T-helper 1 cell treated with Interleukin-12 subunit alpha and Interleukin-12 subunit beta and Interleukin-4 antibody, amounts not matched to agents 30 μg/mL and 1 μg/mL, for 36 hours (primary cell): Measurements from ENCODE around the gene TSC2.

Experiments
- H3K27ac Mint-ChIP-seq: one replicate; pipeline ENCODE4 v1.8.0; 2021; ENCODE audit warnings: mild to moderate bottlenecking, mixed read lengths
- H3K27me3 Mint-ChIP-seq: one replicate; pipeline ENCODE4 v1.8.0; 2021; ENCODE audit warnings: low read depth, mixed read lengths
- H3K36me3 Mint-ChIP-seq: one replicate; pipeline ENCODE4 v1.8.0; 2021; ENCODE audit warnings: low read depth, mixed read lengths
- H3K4me1 Mint-ChIP-seq: one replicate; pipeline ENCODE4 v1.8.0; 2021; ENCODE audit warnings: low read depth, mixed read lengths
- H3K4me3 Mint-ChIP-seq: one replicate; pipeline ENCODE4 v1.8.0; 2021; ENCODE audit warnings: mild to moderate bottlenecking, moderate library complexity, mixed read lengths
- H3K9me3 Mint-ChIP-seq: one replicate; pipeline ENCODE4 v1.8.0; 2021; ENCODE audit warnings: mixed read lengths

Gene TSC2

DNA sequence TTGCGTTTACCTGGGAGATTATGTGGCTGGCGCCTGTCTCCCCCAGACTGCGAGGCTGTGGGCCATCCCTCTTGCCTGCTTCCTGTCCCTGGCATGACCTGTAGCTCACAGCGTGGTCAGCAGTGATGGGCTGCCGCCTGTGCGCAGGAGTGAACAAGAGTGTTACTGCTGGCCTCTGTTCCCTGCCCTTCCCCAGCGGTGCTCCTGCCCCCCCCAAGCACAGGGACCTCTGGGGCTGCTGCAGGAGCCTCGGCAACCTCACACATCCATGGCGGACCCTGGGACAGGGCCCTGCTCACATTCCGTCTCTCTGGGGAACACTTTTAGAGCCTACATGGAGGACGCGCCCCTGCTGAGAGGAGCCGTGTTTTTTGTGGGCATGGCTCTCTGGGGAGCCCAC is 10.6 kb downstream of the TSC2 start:
- H3K36me3 Mint-ChIP-seq = peaks cover 4% of the 10 kb centered on the region
- H3K27ac Mint-ChIP-seq = no peak overlapping the region
- no peaks in the 10 kb centered on the region for H3K27me3 Mint-ChIP-seq
- no peaks in the 10 kb centered on the region for H3K4me1 Mint-ChIP-seq
- no peaks in the 10 kb centered on the region for H3K9me3 Mint-ChIP-seq
- H3K4me3 Mint-ChIP-seq = no peak overlapping the region

DNA sequence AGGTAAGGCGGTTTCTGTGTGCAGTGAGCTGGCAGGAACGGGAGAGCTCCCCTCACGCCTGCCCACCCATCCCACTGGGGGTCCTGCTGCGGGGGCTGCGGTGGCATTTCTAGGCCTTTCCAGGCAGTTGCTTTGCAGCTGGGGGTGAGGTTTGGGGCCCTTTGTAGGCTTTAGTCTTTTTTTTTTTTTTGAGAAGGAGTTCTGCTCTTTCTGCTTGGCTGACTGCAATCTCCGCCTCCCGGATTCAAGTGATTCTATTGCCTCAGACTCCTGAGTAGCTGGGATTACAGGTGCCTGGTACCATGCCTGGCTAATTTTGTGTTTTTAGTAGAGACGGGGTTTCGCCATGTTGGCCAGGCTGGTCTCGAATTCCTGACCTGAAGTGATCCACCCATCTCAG is 11.1 kb downstream of the TSC2 start:
- no peak overlapping the region for H3K27ac Mint-ChIP-seq
- H3K4me1 Mint-ChIP-seq = no peaks in the 10 kb centered on the region
- no peaks in the 10 kb centered on the region for H3K9me3 Mint-ChIP-seq
- H3K36me3 Mint-ChIP-seq = peaks cover 6% of the 10 kb centered on the region
- H3K27me3 Mint-ChIP-seq = no peaks in the 10 kb centered on the region
- H3K4me3 Mint-ChIP-seq = no peak overlapping the region

DNA sequence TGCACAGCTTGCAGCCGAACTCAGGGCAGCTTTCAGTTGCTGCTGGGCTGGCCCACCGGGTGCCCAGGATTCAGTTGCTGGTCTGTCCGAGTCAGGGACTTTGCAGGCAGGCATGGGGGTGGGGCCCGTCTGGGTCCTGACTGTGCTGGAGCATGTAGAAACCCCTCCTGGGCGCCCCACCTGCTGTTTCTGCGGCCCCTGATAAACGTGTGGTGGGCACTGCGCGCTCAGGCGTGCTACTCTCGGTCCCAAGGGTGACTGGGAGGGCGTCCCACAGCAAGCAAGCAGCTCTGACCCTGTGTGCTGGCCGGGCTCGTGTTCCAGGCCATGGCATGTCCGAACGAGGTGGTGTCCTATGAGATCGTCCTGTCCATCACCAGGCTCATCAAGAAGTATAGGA is 12.6 kb downstream of the TSC2 start:
- Mint-ChIP-seq H3K27me3 (no peaks in the 10 kb centered on the region), H3K27ac (no peak overlapping the region), H3K4me1 (no peaks in the 10 kb centered on the region), H3K4me3 (no peak overlapping the region), H3K36me3 (peaks cover 6% of the 10 kb centered on the region), H3K9me3 (no peaks in the 10 kb centered on the region)

DNA sequence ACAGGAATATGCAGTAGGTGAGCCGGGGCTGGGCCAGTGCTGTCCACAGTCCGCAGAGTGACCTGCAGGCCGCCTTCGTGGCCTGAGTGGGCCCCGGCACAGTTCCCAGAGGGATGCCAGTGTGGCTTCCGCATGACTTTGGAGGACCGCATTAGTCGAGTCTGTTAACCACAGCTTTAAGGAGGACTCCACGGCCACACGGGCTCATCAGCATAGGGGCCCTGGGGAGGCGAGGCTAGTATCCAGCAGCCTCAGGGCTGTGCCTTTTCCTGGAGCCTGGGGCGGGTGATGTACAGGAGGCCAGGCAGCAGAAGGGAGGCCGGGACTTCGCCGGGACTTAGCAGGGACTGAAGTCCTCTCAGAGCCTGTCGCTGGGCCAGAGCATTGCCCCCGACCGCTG is 13.2 kb downstream of the TSC2 start:
- Mint-ChIP-seq H3K27ac (no peak overlapping the region), H3K27me3 (no peaks in the 10 kb centered on the region), H3K36me3 (peaks cover 10% of the 10 kb centered on the region), H3K4me3 (no peak overlapping the region), H3K9me3 (no peaks in the 10 kb centered on the region), H3K4me1 (no peaks in the 10 kb centered on the region)

DNA sequence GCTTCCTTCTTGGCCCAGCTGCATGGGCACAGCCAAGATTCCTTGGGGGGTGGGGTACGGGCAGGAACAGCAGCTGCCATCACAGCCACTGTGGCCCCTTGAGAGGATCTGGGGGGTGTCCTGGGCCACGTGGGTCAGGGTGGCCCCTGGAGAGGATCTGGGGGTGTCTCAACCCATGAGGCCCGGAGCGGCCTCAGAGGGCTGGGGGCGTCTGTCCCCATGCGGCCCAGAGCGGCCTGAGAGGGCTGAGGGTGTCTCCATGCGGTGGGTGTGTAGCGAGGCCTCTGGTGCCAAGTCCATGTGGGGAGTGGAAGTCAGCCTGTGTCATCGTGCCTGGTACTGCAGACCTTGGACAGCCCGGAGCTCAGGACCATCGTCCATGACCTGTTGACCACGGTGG is 13.7 kb downstream of the TSC2 start:
- Mint-ChIP-seq H3K4me1 (no peaks in the 10 kb centered on the region), H3K4me3 (no peak overlapping the region), H3K9me3 (no peaks in the 10 kb centered on the region), H3K27me3 (no peaks in the 10 kb centered on the region), H3K36me3 (peaks cover 13% of the 10 kb centered on the region), H3K27ac (no peak overlapping the region)

DNA sequence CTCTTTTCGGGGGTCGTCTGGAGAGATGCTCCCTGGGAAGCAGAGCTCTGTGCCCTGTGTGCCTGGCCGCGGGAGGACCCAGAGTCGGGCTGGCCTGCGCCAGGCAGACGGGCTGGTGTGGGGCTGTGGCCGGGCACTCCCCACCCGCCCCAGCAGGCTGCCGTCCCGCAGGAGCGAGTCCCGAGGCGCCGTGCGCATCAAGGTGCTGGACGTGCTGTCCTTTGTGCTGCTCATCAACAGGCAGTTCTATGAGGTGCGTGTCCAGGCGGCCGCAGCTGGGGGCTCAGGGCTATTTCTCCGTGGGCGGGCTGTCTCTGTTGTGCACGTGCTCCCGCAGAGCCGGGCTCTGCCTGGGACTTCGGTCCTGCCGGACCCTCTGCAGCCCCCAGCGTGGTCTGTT is 15.0 kb downstream of the TSC2 start:
- Mint-ChIP-seq H3K27me3 (no peaks in the 10 kb centered on the region), H3K27ac (no peak overlapping the region), H3K4me1 (no peaks in the 10 kb centered on the region), H3K36me3 (peaks cover 15% of the 10 kb centered on the region), H3K4me3 (no peak overlapping the region), H3K9me3 (no peaks in the 10 kb centered on the region)

DNA sequence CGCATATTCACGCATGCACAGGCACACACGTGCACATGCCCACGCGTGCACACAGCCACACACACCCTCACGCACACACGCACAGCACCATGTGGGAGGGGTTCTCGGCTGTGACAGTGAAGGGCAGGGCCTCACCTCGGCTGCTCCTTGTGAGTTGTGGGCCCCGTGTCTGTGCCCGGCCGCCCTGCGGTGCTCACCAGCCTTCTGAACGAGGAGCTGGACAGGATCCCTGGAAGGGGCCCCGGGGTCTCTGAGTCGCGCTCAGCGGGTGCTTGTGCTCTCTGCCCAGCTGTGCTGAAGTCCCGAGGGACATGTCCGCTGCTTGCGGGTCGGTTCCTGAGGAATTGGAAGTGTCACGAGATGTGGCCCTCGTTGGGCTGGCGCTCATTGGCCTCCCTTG is 16.1 kb downstream of the TSC2 start:
- H3K27ac Mint-ChIP-seq = no peak overlapping the region
- H3K27me3 Mint-ChIP-seq = no peaks in the 10 kb centered on the region
- H3K36me3 Mint-ChIP-seq = peaks cover 16% of the 10 kb centered on the region
- no peaks in the 10 kb centered on the region for H3K4me1 Mint-ChIP-seq
- no peak overlapping the region for H3K4me3 Mint-ChIP-seq
- H3K9me3 Mint-ChIP-seq = no peaks in the 10 kb centered on the region

DNA sequence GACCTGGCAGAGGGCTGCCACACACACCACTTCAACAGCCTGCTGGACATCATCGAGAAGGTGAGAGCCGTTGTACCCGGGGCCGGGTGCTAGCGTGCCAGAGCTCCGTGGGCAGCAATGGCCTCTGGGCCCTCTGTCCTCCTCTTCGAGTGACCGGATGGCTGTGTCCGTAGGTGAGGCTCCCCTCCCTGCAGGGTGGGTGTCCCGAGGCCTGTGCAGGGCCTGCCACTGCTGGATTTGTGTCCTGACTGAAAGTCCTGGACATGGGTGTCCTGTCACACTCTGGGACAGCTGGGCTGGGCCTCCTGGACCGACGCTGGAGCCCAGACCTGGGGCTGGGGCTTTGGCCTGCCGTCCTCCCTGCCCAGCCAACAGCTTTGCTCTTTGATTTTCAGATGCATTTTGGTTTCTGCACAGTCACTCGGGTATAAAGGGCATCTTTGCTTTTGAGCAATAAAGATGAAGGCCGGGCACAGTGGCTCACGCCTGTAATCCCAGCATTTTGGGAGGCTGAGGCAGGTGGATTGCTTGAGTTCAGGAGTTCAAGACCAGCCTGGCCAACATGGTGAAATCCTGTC is 16.7 kb downstream of the TSC2 start:
- Mint-ChIP-seq H3K27ac (no peak overlapping the region), H3K4me3 (no peak overlapping the region), H3K36me3 (peaks cover 16% of the 10 kb centered on the region), H3K27me3 (no peaks in the 10 kb centered on the region), H3K9me3 (no peaks in the 10 kb centered on the region), H3K4me1 (no peaks in the 10 kb centered on the region)

DNA sequence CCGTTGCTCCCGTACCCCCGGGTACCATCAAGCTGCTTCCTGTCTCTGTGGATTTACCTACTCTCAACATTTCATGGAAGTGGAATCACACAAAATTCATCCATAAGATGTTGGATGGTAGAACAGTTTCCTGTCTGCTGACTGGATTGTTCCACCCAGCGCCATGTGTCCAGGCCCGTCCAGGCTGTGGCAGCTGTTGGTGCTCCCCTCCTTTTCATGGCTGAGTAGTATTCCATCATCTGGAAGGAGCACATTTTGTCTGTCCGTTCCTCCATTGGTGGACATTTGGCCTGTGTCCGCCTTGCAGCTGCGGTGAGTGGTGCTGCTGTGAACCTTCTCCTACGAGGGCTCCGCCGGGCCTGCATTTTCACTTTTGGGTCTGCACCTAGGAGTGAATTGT is 18.4 kb downstream of the TSC2 start:
- Mint-ChIP-seq H3K9me3 (no peaks in the 10 kb centered on the region), H3K27ac (no peak overlapping the region), H3K36me3 (peaks cover 16% of the 10 kb centered on the region), H3K4me3 (no peak overlapping the region), H3K27me3 (no peaks in the 10 kb centered on the region), H3K4me1 (no peaks in the 10 kb centered on the region)

DNA sequence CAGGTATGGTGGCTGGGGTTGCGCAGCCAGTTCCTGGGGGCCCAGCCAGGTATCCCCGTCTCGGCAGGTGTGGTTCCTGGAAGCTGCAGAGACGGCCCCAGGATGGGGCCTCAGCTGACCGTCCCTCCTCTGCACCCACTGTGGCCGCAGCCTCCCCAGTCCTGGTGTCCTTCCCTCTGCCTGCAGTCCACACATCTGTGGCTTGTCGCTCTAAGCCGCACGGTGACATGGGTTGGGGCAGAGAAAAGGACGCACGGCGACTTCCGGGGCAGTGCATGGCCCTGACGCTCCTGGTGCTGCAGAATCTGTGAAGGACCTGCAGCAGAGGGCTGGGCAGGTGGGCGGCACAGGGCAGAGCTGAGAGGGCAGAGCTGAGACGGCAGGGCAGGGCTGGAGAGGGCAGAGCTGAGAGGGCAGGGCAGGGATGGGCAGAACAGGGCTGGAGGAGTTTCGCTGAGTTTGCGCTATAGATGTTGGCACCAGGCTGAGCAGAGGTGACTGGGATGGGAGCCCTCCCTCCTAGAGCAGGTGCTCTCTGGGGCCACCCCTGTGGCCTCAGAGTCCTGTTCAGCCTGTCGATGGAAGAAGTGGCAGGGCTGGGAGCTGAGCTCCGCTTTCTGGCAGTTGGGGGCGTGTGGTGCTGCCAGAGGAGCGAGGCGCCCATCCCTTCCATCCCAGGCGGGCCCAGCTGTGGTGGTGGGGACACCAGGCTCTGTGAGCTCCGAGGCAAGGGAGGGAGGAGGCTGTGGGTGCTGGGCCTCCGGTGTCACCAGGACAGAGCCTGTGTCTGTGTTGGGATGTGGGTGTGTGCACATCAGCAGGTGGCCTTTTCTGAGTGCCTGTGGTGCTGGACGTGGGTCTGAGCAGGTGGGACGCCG is 23.0 kb downstream of the TSC2 start:
- no peak overlapping the region for H3K27ac Mint-ChIP-seq

DNA sequence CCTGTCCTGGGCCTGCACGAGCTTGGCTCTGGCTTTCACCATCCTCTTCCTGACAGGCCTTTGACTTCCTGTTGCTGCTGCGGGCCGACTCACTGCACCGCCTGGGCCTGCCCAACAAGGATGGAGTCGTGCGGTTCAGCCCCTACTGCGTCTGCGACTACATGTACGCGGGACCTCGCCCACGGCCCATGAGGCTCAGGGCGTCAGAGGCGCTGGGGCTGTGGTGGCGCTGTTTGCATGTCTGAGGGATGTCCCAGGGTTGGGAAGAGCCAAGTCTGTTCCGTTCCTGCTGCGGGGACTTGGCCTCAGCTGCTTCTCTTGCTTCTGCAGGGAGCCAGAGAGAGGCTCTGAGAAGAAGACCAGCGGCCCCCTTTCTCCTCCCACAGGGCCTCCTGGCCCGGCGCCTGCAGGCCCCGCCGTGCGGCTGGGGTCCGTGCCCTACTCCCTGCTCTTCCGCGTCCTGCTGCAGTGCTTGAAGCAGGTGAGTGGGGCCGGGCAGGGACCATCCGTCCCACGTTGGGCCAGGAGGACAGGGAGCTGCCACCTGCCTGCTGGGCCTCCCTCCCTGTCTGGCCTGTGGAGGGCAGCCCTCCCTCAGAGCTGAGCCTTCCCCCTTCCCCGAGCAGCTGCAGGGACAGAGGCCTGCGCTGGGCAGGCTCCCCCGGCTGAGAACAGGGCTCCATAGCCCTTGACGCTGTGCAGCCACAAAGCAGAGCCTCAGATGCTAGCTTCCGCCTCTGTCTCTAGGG is 23.8 kb downstream of the TSC2 start:
- H3K27ac Mint-ChIP-seq = no peak overlapping the region
- H3K27me3 Mint-ChIP-seq = no peaks in the 10 kb centered on the region
- H3K4me1 Mint-ChIP-seq = no peaks in the 10 kb centered on the region
- H3K4me3 Mint-ChIP-seq = no peak overlapping the region
- no peaks in the 10 kb centered on the region for H3K9me3 Mint-ChIP-seq
- peaks cover 6% of the 10 kb centered on the region for H3K36me3 Mint-ChIP-seq

More for the DNA sequence above, 23.0 kb downstream of the TSC2 start:
- Mint-ChIP-seq H3K4me3 (no peak overlapping the region), H3K9me3 (no peaks in the 10 kb centered on the region), H3K36me3 (peaks cover 11% of the 10 kb centered on the region), H3K27me3 (no peaks in the 10 kb centered on the region), H3K4me1 (no peaks in the 10 kb centered on the region)

DNA sequence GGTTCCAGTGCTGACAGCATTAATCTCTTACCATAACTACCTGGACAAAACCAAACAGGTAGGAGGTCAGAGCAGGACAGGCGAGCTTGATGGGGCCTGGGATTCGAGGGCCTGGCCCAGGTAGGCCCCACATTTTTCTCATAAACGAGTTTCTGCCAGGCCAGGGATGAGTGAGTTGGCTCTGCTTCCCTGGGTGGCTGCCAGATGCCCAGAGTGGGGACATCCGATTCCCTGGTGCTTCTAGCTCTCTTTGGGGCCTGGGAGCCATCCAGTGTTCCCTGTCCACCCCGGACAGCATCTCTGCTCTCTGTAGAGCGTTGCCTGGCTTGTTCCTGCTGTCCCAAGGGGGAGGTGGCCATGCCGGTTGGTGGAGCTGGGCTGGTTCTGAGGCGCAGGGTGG is 25.1 kb downstream of the TSC2 start:
- Mint-ChIP-seq H3K27ac (no peak overlapping the region), H3K4me3 (no peak overlapping the region), H3K9me3 (no peaks in the 10 kb centered on the region), H3K36me3 (peaks cover 7% of the 10 kb centered on the region), H3K27me3 (no peaks in the 10 kb centered on the region), H3K4me1 (no peaks in the 10 kb centered on the region)

DNA sequence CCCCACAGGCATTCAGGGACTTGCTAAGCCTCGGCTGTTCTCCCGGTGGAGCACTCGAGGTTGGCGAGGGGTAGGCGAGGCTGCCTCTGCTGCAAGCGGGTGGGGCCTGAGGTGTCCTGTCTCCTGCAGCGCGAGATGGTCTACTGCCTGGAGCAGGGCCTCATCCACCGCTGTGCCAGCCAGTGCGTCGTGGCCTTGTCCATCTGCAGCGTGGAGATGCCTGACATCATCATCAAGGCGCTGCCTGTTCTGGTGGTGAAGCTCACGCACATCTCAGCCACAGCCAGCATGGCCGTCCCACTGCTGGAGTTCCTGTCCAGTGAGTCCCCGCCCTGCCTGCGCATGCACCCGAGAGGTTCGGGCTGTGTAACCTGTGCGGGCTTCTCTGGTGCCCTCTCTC is 26.3 kb downstream of the TSC2 start:
- peaks cover 7% of the 10 kb centered on the region for H3K36me3 Mint-ChIP-seq
- H3K27ac Mint-ChIP-seq = no peak overlapping the region
- no peaks in the 10 kb centered on the region for H3K9me3 Mint-ChIP-seq
- H3K27me3 Mint-ChIP-seq = no peaks in the 10 kb centered on the region
- H3K4me1 Mint-ChIP-seq = no peaks in the 10 kb centered on the region
- no peak overlapping the region for H3K4me3 Mint-ChIP-seq

DNA sequence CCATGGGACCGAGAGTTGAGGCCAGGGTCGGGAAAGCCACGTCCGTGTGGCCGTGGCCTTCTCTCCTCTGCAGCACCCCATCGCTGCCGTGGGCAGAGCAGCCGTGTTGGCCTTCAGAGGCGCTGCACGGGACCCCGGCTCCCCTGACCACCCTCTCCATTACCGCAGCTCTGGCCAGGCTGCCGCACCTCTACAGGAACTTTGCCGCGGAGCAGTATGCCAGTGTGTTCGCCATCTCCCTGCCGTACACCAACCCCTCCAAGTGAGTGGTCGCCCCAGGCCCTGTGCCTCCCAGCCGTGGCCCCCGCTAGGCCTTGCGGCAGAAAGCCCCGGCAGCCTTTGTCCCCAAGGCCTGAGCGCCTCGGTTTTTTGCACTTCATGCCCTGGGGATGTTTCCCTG is 27.8 kb downstream of the TSC2 start:
- H3K27me3 Mint-ChIP-seq = no peaks in the 10 kb centered on the region
- H3K4me1 Mint-ChIP-seq = no peaks in the 10 kb centered on the region
- H3K36me3 Mint-ChIP-seq = peaks cover 7% of the 10 kb centered on the region
- H3K4me3 Mint-ChIP-seq = no peak overlapping the region
- H3K27ac Mint-ChIP-seq = no peak overlapping the region
- H3K9me3 Mint-ChIP-seq = no peaks in the 10 kb centered on the region
